ENCODE measurements around the gene TSC22D2.

GRCh38 chr3:150384296-150385212, 23.5 kb upstream of the TSC22D2 start:
- no peak for TF ChIP-seq EZH2 (IDR thresholded peaks at IDR 0.05; ENCODE audit: borderline replicate concordance, low read depth, low read length, severe bottlenecking)
- TF ChIP-seq, protein P1, sequence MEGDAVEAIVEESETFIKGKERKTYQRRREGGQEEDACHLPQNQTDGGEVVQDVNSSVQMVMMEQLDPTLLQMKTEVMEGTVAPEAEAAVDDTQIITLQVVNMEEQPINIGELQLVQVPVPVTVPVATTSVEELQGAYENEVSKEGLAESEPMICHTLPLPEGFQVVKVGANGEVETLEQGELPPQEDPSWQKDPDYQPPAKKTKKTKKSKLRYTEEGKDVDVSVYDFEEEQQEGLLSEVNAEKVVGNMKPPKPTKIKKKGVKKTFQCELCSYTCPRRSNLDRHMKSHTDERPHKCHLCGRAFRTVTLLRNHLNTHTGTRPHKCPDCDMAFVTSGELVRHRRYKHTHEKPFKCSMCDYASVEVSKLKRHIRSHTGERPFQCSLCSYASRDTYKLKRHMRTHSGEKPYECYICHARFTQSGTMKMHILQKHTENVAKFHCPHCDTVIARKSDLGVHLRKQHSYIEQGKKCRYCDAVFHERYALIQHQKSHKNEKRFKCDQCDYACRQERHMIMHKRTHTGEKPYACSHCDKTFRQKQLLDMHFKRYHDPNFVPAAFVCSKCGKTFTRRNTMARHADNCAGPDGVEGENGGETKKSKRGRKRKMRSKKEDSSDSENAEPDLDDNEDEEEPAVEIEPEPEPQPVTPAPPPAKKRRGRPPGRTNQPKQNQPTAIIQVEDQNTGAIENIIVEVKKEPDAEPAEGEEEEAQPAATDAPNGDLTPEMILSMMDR (IDR thresholded peaks at IDR 0.05; ENCODE audit: extremely low read depth in 1 of 2, insufficient read depth in 1 of 2, low read depth in 1 of 2, low read length in 2 of 2): no peak
- TF ChIP-seq POLR2A (IDR thresholded peaks at IDR 0.05; ENCODE audit: low read depth, low read length): no peak
- TF ChIP-seq POLR2AphosphoS5 (IDR thresholded peaks at IDR 0.05; ENCODE audit: insufficient read depth, low read depth, low read length): no peak

Measured in endothelial cell of umbilical vein (primary cell).